Cardiac fibroblast (primary cell): Measurements from ENCODE around the gene LTA4H.
"Not testable (repeated sequence)": the region's sequence is repeated elsewhere in the genome, so short reads cannot be mapped to it uniquely, and the experiment has no call there.

Experiments used
- DNase-seq, 2 donors: peaks; one replicate each; pipeline versions ENCODE4 v3.0.0 to v3.0.0-alpha.2; 2010; ENCODE audit warnings: low read depth in 2 of 2
- H3K4me3 ChIP-seq, 2 donors: replicated peaks in 1 of 2; 1 replicate in 1 of 2; 2 replicates in 1 of 2; pipeline ENCODE4 v1.5.1; 2011; ENCODE audit warnings: low read depth in 2 of 2, low read length in 2 of 2, mild to moderate bottlenecking in 2 of 2, moderate library complexity in 1 of 2
- TF ChIP-seq, protein P1 (sequence below): IDR thresholded peaks from one replicate; pipeline ENCODE4 v1.5.1; 2011; ENCODE audit warnings: low read depth, mild to moderate bottlenecking, low read length, inconsistent platforms

LTA4H gene

DNA sequence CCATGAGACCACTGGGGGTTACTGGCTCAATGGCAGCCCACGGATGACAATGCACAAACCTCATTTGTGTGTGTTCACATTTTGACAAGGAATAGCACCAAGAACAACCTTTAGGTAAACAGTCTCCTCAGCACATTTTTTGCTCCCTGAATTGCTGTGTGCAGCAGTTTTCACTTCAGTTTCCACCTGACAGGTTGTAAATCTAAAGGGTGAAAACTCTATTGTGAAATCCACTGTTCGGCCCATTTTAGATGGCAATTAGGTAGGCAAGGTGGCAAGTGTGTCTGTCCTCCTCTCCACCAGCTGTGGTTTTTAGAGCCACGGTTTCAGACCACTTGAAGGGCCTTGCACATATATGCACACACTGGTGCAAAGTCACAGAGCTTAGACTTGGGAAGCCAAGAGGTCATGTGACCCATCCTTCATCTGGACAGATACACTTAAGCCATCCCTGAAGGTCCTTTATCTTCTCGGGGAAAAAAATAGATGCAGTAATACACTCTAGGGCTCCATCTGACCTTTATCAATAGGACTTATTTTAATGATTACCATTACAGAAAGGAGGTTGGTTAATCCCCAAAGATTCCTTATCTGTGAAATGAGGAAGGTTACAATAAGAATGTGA is 62.4 kb downstream of the LTA4H start:
- TF ChIP-seq, protein P1, sequence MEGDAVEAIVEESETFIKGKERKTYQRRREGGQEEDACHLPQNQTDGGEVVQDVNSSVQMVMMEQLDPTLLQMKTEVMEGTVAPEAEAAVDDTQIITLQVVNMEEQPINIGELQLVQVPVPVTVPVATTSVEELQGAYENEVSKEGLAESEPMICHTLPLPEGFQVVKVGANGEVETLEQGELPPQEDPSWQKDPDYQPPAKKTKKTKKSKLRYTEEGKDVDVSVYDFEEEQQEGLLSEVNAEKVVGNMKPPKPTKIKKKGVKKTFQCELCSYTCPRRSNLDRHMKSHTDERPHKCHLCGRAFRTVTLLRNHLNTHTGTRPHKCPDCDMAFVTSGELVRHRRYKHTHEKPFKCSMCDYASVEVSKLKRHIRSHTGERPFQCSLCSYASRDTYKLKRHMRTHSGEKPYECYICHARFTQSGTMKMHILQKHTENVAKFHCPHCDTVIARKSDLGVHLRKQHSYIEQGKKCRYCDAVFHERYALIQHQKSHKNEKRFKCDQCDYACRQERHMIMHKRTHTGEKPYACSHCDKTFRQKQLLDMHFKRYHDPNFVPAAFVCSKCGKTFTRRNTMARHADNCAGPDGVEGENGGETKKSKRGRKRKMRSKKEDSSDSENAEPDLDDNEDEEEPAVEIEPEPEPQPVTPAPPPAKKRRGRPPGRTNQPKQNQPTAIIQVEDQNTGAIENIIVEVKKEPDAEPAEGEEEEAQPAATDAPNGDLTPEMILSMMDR = no peak
- H3K4me3 ChIP-seq = no peak overlapping the region
- no peak for DNase-seq

- TF ChIP-seq, protein P1 = no peak
- H3K4me3 ChIP-seq = no peak overlapping the region
- DNase-seq = no peak
Observed at GRCh38 chr12:95970905-95971304, 64.5 kb downstream of the LTA4H start.

DNA sequence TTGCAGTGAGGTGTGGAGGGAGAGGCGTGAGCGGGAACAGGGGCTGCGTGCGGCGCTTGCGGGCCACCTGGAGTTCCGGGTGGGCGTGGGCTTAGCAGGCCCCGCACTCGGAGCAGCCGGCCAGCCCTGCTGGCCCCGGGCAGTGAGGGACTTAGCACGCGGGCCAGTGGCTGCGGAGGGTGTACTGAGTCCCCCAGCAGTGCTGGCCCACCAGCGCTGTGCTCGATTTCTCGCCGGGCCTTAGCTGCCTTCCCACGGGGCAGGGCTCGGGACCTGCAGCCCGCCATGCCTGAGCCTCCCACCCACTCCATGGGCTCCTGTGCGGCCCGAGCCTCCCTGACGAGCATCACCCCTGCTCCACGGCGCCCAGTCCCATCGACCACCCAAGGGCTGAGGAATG is 66.3 kb downstream of the LTA4H start:
- H3K4me3 ChIP-seq, DNase-seq: not testable (repeated sequence)

DNA sequence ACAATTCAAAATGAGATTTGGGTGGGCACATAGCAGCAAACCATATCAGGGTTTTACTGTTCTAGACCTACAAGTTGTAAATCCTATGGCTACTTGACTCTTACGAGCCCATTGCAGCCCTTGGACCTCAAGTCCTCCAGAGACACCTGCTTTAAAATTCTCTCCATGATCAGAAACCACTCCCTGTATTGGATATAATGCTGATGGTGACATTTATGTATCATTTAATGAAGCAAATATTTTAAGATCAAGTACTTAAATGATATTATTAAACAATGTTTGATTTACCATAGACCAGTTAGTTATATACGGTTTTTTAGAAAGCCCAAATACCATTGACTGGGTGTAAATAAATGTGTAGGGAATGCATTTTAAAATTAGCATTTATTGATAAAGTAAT is 68.1 kb downstream of the LTA4H start:
- TF ChIP-seq, protein P1 = no peak
- H3K4me3 ChIP-seq = no peak overlapping the region
- DNase-seq = no peak

DNA sequence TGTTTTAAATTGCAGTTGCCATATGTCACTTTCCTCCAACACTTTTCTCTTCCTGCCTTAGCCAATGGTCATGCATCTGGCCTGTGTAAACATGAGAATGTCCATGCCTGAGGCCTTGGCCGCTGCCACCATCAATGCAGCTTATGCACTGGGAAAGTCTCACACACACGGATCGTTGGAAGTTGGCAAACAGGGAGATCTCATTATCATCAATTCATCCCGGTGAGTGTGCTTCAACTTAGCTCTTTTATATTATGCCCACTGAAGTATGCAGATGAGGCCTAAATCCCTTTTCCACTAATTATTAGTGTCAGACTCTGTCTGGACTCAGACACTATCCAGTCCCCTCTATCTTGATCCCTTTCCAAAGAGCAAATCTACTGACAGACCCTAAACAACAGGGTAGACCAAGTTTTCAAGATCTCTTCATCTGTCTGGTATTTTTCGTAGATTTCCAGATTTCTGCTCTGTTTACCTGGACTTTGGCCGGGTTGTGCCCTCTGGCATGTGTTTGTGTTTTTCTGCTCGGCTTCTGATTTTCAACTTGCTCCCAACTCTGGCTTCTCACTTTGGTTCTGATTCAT is 69.0 kb downstream of the LTA4H start:
- TF ChIP-seq, protein P1 = no peak
- no peak for DNase-seq
- no peak overlapping the region for H3K4me3 ChIP-seq

DNA sequence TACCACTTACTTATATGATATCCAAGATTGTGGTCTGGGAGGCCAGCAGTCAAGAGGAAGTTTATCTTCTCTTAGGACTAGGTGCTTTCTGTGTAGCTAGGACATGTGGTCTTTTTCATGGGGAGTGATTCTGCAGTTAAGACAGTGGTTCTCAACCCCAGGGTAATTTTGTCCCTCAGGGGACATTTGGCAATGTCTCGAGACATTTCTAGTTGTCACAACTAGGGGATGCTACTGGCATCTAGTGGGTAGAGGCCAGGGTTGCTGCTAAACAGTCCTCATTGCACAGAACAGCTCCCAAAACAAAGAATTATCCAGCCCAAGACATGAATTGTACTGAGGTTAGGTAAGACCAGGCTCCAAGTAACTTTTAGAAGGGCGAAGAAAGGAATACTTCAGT is 72.3 kb downstream of the LTA4H start:
- TF ChIP-seq, protein P1 = peak; percentile 10
- DNase-seq = no peak
- no peak overlapping the region for H3K4me3 ChIP-seq

DNA sequence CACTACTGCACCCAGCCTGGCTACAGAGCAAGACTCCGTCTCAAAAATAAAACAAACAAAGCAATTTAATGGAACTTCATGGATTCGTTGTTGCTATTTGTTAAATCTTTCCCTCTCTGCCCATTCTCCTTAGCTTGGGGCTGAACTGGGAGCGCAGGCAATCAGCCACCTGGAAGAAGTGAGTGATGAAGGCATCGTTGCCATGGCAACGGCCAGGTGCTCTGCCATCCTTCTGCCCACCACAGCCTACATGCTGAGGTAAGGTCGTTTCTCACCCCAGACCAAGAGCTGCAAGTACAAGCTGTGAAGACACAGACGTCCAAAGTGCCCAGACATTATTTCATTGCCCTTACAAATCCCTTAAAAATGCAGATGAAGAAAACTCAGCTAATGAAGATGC is 73.2 kb downstream of the LTA4H start:
- DNase-seq = no peak
- H3K4me3 ChIP-seq = no peak overlapping the region
- TF ChIP-seq, protein P1 = no peak
